C4-2B (cell line): ENCODE data around the gene MYCN.
"Not testable (repeated sequence)": the region's sequence is repeated elsewhere in the genome, so short reads cannot be mapped to it uniquely, and the experiment has no call there.

ENCODE experiments used
- H3K27ac ChIP-seq: fragments of 450-650 bp; 2 replicates; pipeline ENCODE4 v1.5.1; 2017
- CTCF ChIP-seq: fragments of 450-650 bp; conservative IDR thresholded peaks from 2 replicates; pipeline ENCODE4 v1.5.1; 2017; ENCODE audit warnings: mild to moderate bottlenecking
- ZFX ChIP-seq: fragments of 450-650 bp; IDR thresholded peaks from 2 replicates; pipeline ENCODE4 v1.6.1; 2017

The MYCN gene

GRCh38 chr2:15905267-15905645 lies 35.1 kb upstream of the MYCN start:
- TF ChIP-seq ZFX (no peak), CTCF (no peak)
- H3K27ac ChIP-seq: no peak overlapping the region

GRCh38 chr2:15905986-15906491 lies 34.3 kb upstream of the MYCN start:
- TF ChIP-seq ZFX (no peak), CTCF (no peak)
- H3K27ac ChIP-seq: no peak overlapping the region

- H3K27ac ChIP-seq: peak overlapping the region; percentile 65
- no peak for TF ChIP-seq CTCF
- no peak for TF ChIP-seq ZFX
These were observed 33.6 kb upstream of the MYCN start for GRCh38 chr2:15906778-15907177.

GRCh38 chr2:15907461-15908324 lies 32.7 kb upstream of the MYCN start:
- TF ChIP-seq CTCF (no peak), ZFX (no peak)
- H3K27ac ChIP-seq: no peak overlapping the region

GRCh38 chr2:15908371-15908770 lies 32.0 kb upstream of the MYCN start:
- TF ChIP-seq ZFX (no peak), CTCF (no peak)

GRCh38 chr2:15909157-15909556 lies 31.2 kb upstream of the MYCN start:
- TF ChIP-seq ZFX (no peak), CTCF (no peak)
- H3K27ac ChIP-seq: no peak overlapping the region

More at GRCh38 chr2:15908371-15908770, 32.0 kb upstream of the MYCN start:
- H3K27ac ChIP-seq: no peak overlapping the region; the same call in 1 of the 2 replicates

GRCh38 chr2:15909736-15910135 lies 30.6 kb upstream of the MYCN start:
- TF ChIP-seq ZFX (no peak), CTCF (no peak)
- H3K27ac ChIP-seq: no peak overlapping the region

- H3K27ac ChIP-seq: not testable (repeated sequence)
These were observed 29.1 kb upstream of the MYCN start for GRCh38 chr2:15911270-15911669.
